ENCODE results near the gene DMXL2. TPM values are rescaled to one million over a fixed set of nuclear protein-coding genes. Genes with fewer than 3 reads are reported as not detected.
"Not testable (repeated sequence)": the region's sequence is repeated elsewhere in the genome, so short reads cannot be mapped to it uniquely, and the experiment has no call there.

Gene DMXL2
- total RNA-seq, 1 donor from 2014 or later, result 16.1 TPM

GRCh38 chr15:51444807-51445206 lies 177.8 kb downstream of the DMXL2 start:
- TF ChIP-seq CTCF (IDR thresholded peaks at IDR 0.05; ENCODE audit: insufficient read depth, low read length, severe bottlenecking), result no peak
- no peak for DNase-seq (ENCODE audit: low read depth)
- no peaks in the 10 kb centered on the region for H3K27me3 ChIP-seq (ENCODE audit: control insufficient read depth, insufficient read depth, low read length)
- no peak for FAIRE-seq
- H3K4me3 ChIP-seq (ENCODE audit: low read depth, low read length), result no peak overlapping the region
- no peaks in the 10 kb centered on the region for H3K36me3 ChIP-seq (ENCODE audit: control insufficient read depth, insufficient read depth, low read length)

- FAIRE-seq (no peak), DNase-seq (ENCODE audit: low read depth) (no peak)
- Histone ChIP-seq H3K36me3 (ENCODE audit: control insufficient read depth, insufficient read depth, low read length) (no peaks in the 10 kb centered on the region), H3K27me3 (ENCODE audit: control insufficient read depth, insufficient read depth, low read length) (no peaks in the 10 kb centered on the region), H3K4me3 (ENCODE audit: low read depth, low read length) (no peak overlapping the region)
- no peak for TF ChIP-seq CTCF (IDR thresholded peaks at IDR 0.05; ENCODE audit: insufficient read depth, low read length, severe bottlenecking)
These were observed 178.5 kb downstream of the DMXL2 start for GRCh38 chr15:51444112-51444511.

- no peak for DNase-seq (ENCODE audit: low read depth)
- no peak for TF ChIP-seq CTCF (IDR thresholded peaks at IDR 0.05; ENCODE audit: insufficient read depth, low read length, severe bottlenecking)
- no peaks in the 10 kb centered on the region for H3K36me3 ChIP-seq (ENCODE audit: control insufficient read depth, insufficient read depth, low read length)
- no peak overlapping the region for H3K4me3 ChIP-seq (ENCODE audit: low read depth, low read length)
- FAIRE-seq, result no peak
- no peaks in the 10 kb centered on the region for H3K27me3 ChIP-seq (ENCODE audit: control insufficient read depth, insufficient read depth, low read length)
These were observed 179.2 kb downstream of the DMXL2 start for GRCh38 chr15:51443282-51443914.

GRCh38 chr15:51438526-51438925 lies 184.0 kb downstream of the DMXL2 start:
- TF ChIP-seq CTCF (IDR thresholded peaks at IDR 0.05; ENCODE audit: insufficient read depth, low read length, severe bottlenecking), result no peak
- Histone ChIP-seq H3K36me3 (ENCODE audit: control insufficient read depth, insufficient read depth, low read length) (no peaks in the 10 kb centered on the region), H3K4me3 (ENCODE audit: low read depth, low read length) (no peak overlapping the region), H3K27me3 (ENCODE audit: control insufficient read depth, insufficient read depth, low read length) (no peaks in the 10 kb centered on the region)
- no peak for FAIRE-seq
- no peak for DNase-seq (ENCODE audit: low read depth)

GRCh38 chr15:51425517-51426040 lies 197.0 kb downstream of the DMXL2 start:
- DNase-seq (ENCODE audit: low read depth) (peak; percentile 20), FAIRE-seq (no peak)
- no peak overlapping the region for H3K4me3 ChIP-seq (ENCODE audit: low read depth, low read length)
- H3K36me3 ChIP-seq (ENCODE audit: control insufficient read depth, insufficient read depth, low read length), result no peaks in the 10 kb centered on the region
- TF ChIP-seq CTCF (IDR thresholded peaks at IDR 0.05; ENCODE audit: insufficient read depth, low read length, severe bottlenecking), result no peak
- no peaks in the 10 kb centered on the region for H3K27me3 ChIP-seq (ENCODE audit: control insufficient read depth, insufficient read depth, low read length)

- no peak for DNase-seq (ENCODE audit: low read depth)
- H3K36me3 ChIP-seq (ENCODE audit: control insufficient read depth, insufficient read depth, low read length), result no peaks in the 10 kb centered on the region
- no peak overlapping the region for H3K4me3 ChIP-seq (ENCODE audit: low read depth, low read length)
- TF ChIP-seq CTCF (IDR thresholded peaks at IDR 0.05; ENCODE audit: insufficient read depth, low read length, severe bottlenecking), result no peak
- no peak for FAIRE-seq
- no peaks in the 10 kb centered on the region for H3K27me3 ChIP-seq (ENCODE audit: control insufficient read depth, insufficient read depth, low read length)
These were observed 197.8 kb downstream of the DMXL2 start for GRCh38 chr15:51424780-51425179.

GRCh38 chr15:51423040-51423439 lies 199.5 kb downstream of the DMXL2 start:
- not testable (repeated sequence) for DNase-seq (ENCODE audit: low read depth); FAIRE-seq; H3K36me3 ChIP-seq (ENCODE audit: control insufficient read depth, insufficient read depth, low read length); H3K27me3 ChIP-seq (ENCODE audit: control insufficient read depth, insufficient read depth, low read length); H3K4me3 ChIP-seq (ENCODE audit: low read depth, low read length)
